Measurements from ENCODE around the gene DAB2IP. TPM values are rescaled to one million over a fixed set of nuclear protein-coding genes. Genes with fewer than 3 reads are reported as not detected.

DAB2IP gene
- total RNA-seq, 1 donor from 2014 or later = 0.75 TPM

DNA sequence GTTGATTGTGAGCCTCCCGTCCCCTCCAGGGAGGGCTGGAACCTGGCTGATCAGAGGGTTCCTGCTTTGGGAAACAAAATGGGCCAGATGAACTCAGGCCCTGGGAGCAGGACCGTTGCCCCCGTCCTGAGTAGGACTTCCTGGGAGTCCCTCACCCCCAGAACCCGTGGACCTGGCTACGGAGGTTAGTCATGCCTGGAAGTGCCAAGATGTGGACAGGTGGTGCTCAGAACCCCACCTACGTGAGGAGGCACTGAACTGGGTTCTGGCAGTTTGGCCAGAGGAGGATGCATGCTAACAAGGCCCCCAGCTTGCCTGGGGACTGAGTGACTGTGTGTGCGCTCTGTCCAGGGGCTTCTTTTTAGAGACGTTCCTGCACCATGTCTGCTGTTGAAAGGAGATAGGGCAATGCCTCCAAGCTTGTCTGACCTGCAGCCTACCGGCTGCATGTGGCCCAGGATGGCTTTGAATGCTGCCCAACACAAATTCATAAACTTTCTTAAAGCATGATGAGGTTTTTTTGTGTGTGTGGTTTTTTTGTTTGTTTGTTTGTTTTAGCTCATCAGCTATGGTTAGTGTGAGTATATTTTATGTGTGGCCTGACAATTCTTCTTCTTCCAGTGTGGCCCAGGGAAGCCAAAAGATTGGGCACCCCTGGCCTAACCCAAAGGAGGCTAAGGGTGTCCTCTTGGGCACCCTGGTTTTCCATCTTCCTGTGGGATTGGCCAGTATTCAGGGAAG is 1.8 kb upstream of the DAB2IP start:
- Mint-ChIP-seq H3K9me3 (no peaks in the 10 kb centered on the region), H3K4me1 (peaks cover 29% of the 10 kb centered on the region), H3K4me3 (no peak overlapping the region), H3K27ac (no peak overlapping the region), H3K27me3 (peaks cover 56% of the 10 kb centered on the region), H3K36me3 (ENCODE audit: low read depth) (no peaks in the 10 kb centered on the region)
- CTCF ChIA-PET = no interaction called here
- TF ChIP-seq, protein P1, sequence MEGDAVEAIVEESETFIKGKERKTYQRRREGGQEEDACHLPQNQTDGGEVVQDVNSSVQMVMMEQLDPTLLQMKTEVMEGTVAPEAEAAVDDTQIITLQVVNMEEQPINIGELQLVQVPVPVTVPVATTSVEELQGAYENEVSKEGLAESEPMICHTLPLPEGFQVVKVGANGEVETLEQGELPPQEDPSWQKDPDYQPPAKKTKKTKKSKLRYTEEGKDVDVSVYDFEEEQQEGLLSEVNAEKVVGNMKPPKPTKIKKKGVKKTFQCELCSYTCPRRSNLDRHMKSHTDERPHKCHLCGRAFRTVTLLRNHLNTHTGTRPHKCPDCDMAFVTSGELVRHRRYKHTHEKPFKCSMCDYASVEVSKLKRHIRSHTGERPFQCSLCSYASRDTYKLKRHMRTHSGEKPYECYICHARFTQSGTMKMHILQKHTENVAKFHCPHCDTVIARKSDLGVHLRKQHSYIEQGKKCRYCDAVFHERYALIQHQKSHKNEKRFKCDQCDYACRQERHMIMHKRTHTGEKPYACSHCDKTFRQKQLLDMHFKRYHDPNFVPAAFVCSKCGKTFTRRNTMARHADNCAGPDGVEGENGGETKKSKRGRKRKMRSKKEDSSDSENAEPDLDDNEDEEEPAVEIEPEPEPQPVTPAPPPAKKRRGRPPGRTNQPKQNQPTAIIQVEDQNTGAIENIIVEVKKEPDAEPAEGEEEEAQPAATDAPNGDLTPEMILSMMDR (IDR thresholded peaks at IDR 0.05) = no peak
- intact Hi-C loops (cut with micrococcal nuclease) = no loop called here
- DNase-seq (no peak), ATAC-seq (ENCODE audit: low read depth) (no peak)
- POLR2A ChIA-PET = no interaction called here

GRCh38 chr9:121650217-121651007 is 1.0 kb upstream of the DAB2IP start:
- CTCF ChIA-PET = no interaction called here
- no peak for DNase-seq
- Mint-ChIP-seq H3K4me1 (peaks cover 25% of the 10 kb centered on the region), H3K27me3 (peaks cover 63% of the 10 kb centered on the region), H3K36me3 (ENCODE audit: low read depth) (no peaks in the 10 kb centered on the region), H3K27ac (no peak overlapping the region), H3K4me3 (peak overlapping the region; percentile 46), H3K9me3 (no peaks in the 10 kb centered on the region)
- ATAC-seq (ENCODE audit: low read depth) = peak; percentile 25
- TF ChIP-seq, protein P1 (IDR thresholded peaks at IDR 0.05) = no peak
- POLR2A ChIA-PET = no interaction called here
- intact Hi-C loops (cut with micrococcal nuclease) = no loop called here

GRCh38 chr9:121651008-121651294 is 483 bp upstream of the DAB2IP start:
- CTCF ChIA-PET = no interaction called here
- intact Hi-C loops (cut with micrococcal nuclease) = no loop called here
- H3K4me1 Mint-ChIP-seq = peaks cover 19% of the 10 kb centered on the region
- POLR2A ChIA-PET = no interaction called here
- TF ChIP-seq, protein P1 (IDR thresholded peaks at IDR 0.05) = no peak
- H3K36me3 Mint-ChIP-seq (ENCODE audit: low read depth) = no peaks in the 10 kb centered on the region
- DNase-seq (no peak), ATAC-seq (ENCODE audit: low read depth) (no peak)
- H3K9me3 Mint-ChIP-seq = no peaks in the 10 kb centered on the region
- peak overlapping the region; percentile 46 for H3K4me3 Mint-ChIP-seq
- H3K27me3 Mint-ChIP-seq = peaks cover 66% of the 10 kb centered on the region
- no peak overlapping the region for H3K27ac Mint-ChIP-seq

- CTCF ChIA-PET = no interaction called here
- H3K36me3 Mint-ChIP-seq (ENCODE audit: low read depth) = no peaks in the 10 kb centered on the region
- peaks cover 67% of the 10 kb centered on the region for H3K27me3 Mint-ChIP-seq
- H3K4me3 Mint-ChIP-seq = peak overlapping the region; percentile 64
- no peak for DNase-seq
- no peaks in the 10 kb centered on the region for H3K9me3 Mint-ChIP-seq
- ATAC-seq (ENCODE audit: low read depth) = no peak
- intact Hi-C loops (cut with micrococcal nuclease) = no loop called here
- peaks cover 17% of the 10 kb centered on the region for H3K4me1 Mint-ChIP-seq
- TF ChIP-seq, protein P1 (IDR thresholded peaks at IDR 0.05) = no peak
- no peak overlapping the region for H3K27ac Mint-ChIP-seq
- POLR2A ChIA-PET = no interaction called here
These were observed 795 bp downstream of the DAB2IP start for GRCh38 chr9:121652021-121652837.

DNA sequence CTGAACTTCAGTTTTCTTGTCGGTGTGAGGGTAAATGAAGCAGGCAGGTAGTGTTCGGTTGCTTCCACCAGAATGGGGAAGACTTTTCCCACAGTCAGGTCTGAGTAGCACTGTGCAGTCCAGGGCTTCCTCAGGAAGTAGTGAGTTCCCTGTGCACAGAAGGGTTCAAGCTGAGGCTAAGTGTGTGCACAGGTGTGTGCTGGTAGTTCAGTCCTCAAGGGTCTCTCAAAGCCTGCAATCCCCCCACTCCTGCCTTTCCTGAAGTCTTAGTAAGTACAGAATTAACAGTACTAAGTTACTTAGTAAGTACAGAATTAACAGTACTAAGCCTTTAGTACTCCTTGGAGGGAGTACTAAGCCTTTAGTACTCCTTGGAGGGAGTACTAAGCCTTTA is 1.4 kb downstream of the DAB2IP start:
- ChIA-PET POLR2A (no interaction called here), CTCF (no interaction called here)
- Mint-ChIP-seq H3K36me3 (ENCODE audit: low read depth) (no peaks in the 10 kb centered on the region), H3K9me3 (no peaks in the 10 kb centered on the region), H3K27ac (no peak overlapping the region), H3K27me3 (peaks cover 67% of the 10 kb centered on the region), H3K4me3 (no peak overlapping the region), H3K4me1 (peaks cover 17% of the 10 kb centered on the region)
- ATAC-seq (ENCODE audit: low read depth) (no peak), DNase-seq (no peak)
- intact Hi-C loops (cut with micrococcal nuclease) = no loop called here
- TF ChIP-seq, protein P1 (IDR thresholded peaks at IDR 0.05) = no peak
